H9 (cell line): ENCODE data around the gene CDC20. TPM values are rescaled to one million over a fixed set of nuclear protein-coding genes. Genes with fewer than 3 reads are reported as not detected.

Experiments
- DNase-seq: peaks from one replicate; pipeline ENCODE4 v3.0.0-alpha.2; 2017
- H2AFZ ChIP-seq: one replicate; pipeline ENCODE4 v1.6.1; 2013; ENCODE audit warnings: mild to moderate bottlenecking, low read length, control low read depth, moderate library complexity
- H2AK5ac ChIP-seq: 2 replicates; pipeline ENCODE4 v1.6.1; 2013; ENCODE audit warnings: low read length, control low read depth, mixed read lengths; ENCODE audit not compliant: insufficient read length
- H2BK120ac ChIP-seq: one replicate; pipeline ENCODE4 v1.6.1; 2013; ENCODE audit warnings: low read depth, mild to moderate bottlenecking, low read length, control low read depth, inconsistent platforms; ENCODE audit not compliant: poor library complexity, severe bottlenecking
- H2BK12ac ChIP-seq: 2 replicates; pipeline ENCODE4 v1.6.1; 2013; ENCODE audit warnings: low read length, control low read depth, mixed read lengths, low read depth; ENCODE audit not compliant: insufficient read length
- H2BK15ac ChIP-seq: 2 replicates; pipeline ENCODE4 v1.6.1; 2013; ENCODE audit warnings: low read depth, low read length, control low read depth
- H2BK20ac ChIP-seq: one replicate; pipeline ENCODE4 v1.6.1; 2013; ENCODE audit warnings: low read depth, mild to moderate bottlenecking, low read length, control low read depth, inconsistent platforms; ENCODE audit not compliant: poor library complexity, severe bottlenecking
- H2BK5ac ChIP-seq: 2 replicates; pipeline ENCODE4 v1.6.1; 2013; ENCODE audit warnings: low read length, control low read depth, mixed read lengths; ENCODE audit not compliant: insufficient read length
- H3K14ac ChIP-seq: 2 replicates; pipeline ENCODE4 v1.6.1; 2013; ENCODE audit warnings: low read length, control low read depth; ENCODE audit not compliant: insufficient read depth
- H3K18ac ChIP-seq: 2 replicates; pipeline ENCODE4 v1.6.1; 2013; ENCODE audit warnings: low read depth, mild to moderate bottlenecking, mixed read lengths, low read length, control low read depth; ENCODE audit not compliant: insufficient read length
- H3K23ac ChIP-seq: 2 replicates; pipeline ENCODE4 v1.6.1; 2013; ENCODE audit warnings: low read length, control low read depth, mixed read lengths, low read depth; ENCODE audit not compliant: insufficient read length
- H3K23me2 ChIP-seq: 2 replicates; pipeline ENCODE4 v1.6.1; 2013; ENCODE audit warnings: low read depth, mild to moderate bottlenecking, mixed read lengths, low read length, control low read depth; ENCODE audit not compliant: insufficient read length, poor library complexity, severe bottlenecking
- H3K27ac ChIP-seq: 2 replicates; pipeline ENCODE4 v1.5.1; 2013; ENCODE audit warnings: low read length, control low read depth, mixed read lengths, low read depth; ENCODE audit not compliant: insufficient read length
- H3K27me3 ChIP-seq: 2 replicates; pipeline ENCODE4 v1.6.1; 2013; ENCODE audit warnings: low read length, control low read depth, inconsistent platforms; ENCODE audit not compliant: insufficient read depth
- H3K4ac ChIP-seq: 2 replicates; pipeline ENCODE4 v1.6.1; 2013; ENCODE audit warnings: low read depth, mild to moderate bottlenecking, control low read depth, inconsistent platforms, low read length, moderate library complexity
- H3K4me1 ChIP-seq: 2 replicates; pipeline ENCODE4 v1.6.1; 2013; ENCODE audit warnings: low read length, control low read depth, inconsistent platforms; ENCODE audit not compliant: insufficient read depth
- H3K4me2 ChIP-seq: 2 replicates; pipeline ENCODE4 v1.6.1; 2013; ENCODE audit warnings: low read length, control low read depth, mixed read lengths; ENCODE audit not compliant: insufficient read length, insufficient read depth
- H3K56ac ChIP-seq: 2 replicates; pipeline ENCODE4 v1.6.1; 2013; ENCODE audit warnings: low read depth, mild to moderate bottlenecking, mixed read lengths, low read length, control low read depth; ENCODE audit not compliant: insufficient read length
- H3K79me1 ChIP-seq: 2 replicates; pipeline ENCODE4 v1.6.1; 2013; ENCODE audit warnings: low read depth, mild to moderate bottlenecking, moderate library complexity, low read length, control low read depth, inconsistent platforms; ENCODE audit not compliant: insufficient read depth, poor library complexity, severe bottlenecking
- H3K79me2 ChIP-seq: 2 replicates; pipeline ENCODE4 v1.6.1; 2013; ENCODE audit warnings: low read length, control low read depth, inconsistent platforms; ENCODE audit not compliant: insufficient read depth
- H3K9ac ChIP-seq: 2 replicates; pipeline ENCODE4 v1.6.1; 2013; ENCODE audit warnings: low read length, control low read depth, mixed read lengths; ENCODE audit not compliant: insufficient read length; ENCODE audit errors: extremely low read depth
- H3K9me3 ChIP-seq: one replicate; pipeline ENCODE4 v1.6.1; 2013; ENCODE audit warnings: low read depth, low read length, inconsistent platforms; ENCODE audit not compliant: control insufficient read depth
- H3T11ph ChIP-seq: one replicate; pipeline ENCODE4 v1.6.1; 2013; ENCODE audit warnings: mild to moderate bottlenecking, low read length, control low read depth, inconsistent platforms
- H4K20me1 ChIP-seq: one replicate; pipeline ENCODE4 v1.6.1; 2013; ENCODE audit not compliant: control insufficient read depth, insufficient read length, insufficient read depth
- H4K5ac ChIP-seq: 2 replicates; pipeline ENCODE4 v1.6.1; 2013; ENCODE audit warnings: low read depth, mild to moderate bottlenecking, mixed read lengths, low read length, control low read depth; ENCODE audit not compliant: insufficient read length
- H4K8ac ChIP-seq: replicated peaks from 2 replicates; pipeline ENCODE4 v1.6.1; 2013; ENCODE audit warnings: low read length, control low read depth, mixed read lengths, low read depth; ENCODE audit not compliant: insufficient read length
- H4K91ac ChIP-seq: 2 replicates; pipeline ENCODE4 v1.6.1; 2013; ENCODE audit warnings: low read depth, mild to moderate bottlenecking, moderate library complexity, mixed read lengths, low read length, control low read depth; ENCODE audit not compliant: insufficient read length
- H3K27ac Mint-ChIP-seq, 3 experiments: 2 replicates in 2 of 3; 3 replicates in 1 of 3; pipeline ENCODE4 v1.8.0; 2020 to 2021; ENCODE audit warnings: mixed read lengths in 3 of 3, mild to moderate bottlenecking in 1 of 3, moderate library complexity in 1 of 3
- H3K27me3 Mint-ChIP-seq: 2 replicates; pipeline ENCODE4 v1.8.0; 2021; ENCODE audit warnings: low read depth, mild to moderate bottlenecking, moderate library complexity, mixed read lengths
- H3K36me3 Mint-ChIP-seq, 3 experiments: 2 replicates in 2 of 3; 3 replicates in 1 of 3; pipeline ENCODE4 v1.8.0; 2020 to 2021; ENCODE audit warnings: low read depth in 3 of 3, mixed read lengths in 3 of 3; ENCODE audit not compliant: insufficient read depth in 1 of 3
- H3K4me1 Mint-ChIP-seq, 2 experiments: 2 replicates each; pipeline ENCODE4 v1.8.0; 2020; ENCODE audit warnings: mixed read lengths in 2 of 2
- H3K4me3 Mint-ChIP-seq, 2 experiments: 2 replicates in 1 of 2; 3 replicates in 1 of 2; pipeline ENCODE4 v1.8.0; 2020 to 2021; ENCODE audit warnings: mild to moderate bottlenecking in 2 of 2, mixed read lengths in 2 of 2, moderate library complexity in 1 of 2
- H3K9me3 Mint-ChIP-seq, 2 experiments: 2 replicates in 1 of 2; 3 replicates in 1 of 2; pipeline ENCODE4 v1.8.0; 2020; ENCODE audit warnings: mild to moderate bottlenecking in 2 of 2, mixed read lengths in 2 of 2, moderate library complexity in 1 of 2
- WGBS: extraction: QIAGEN DNeasy Blood & Tissue Kit; methylation state at CpG from one replicate; pipeline ENCODE4 v1.1.7; 2013; ENCODE audit warnings: missing lambda C conversion rate, low lambda C conversion rate, mixed read lengths; ENCODE audit not compliant: insufficient read length; ENCODE audit errors: extremely low coverage; 5-methylcytosine and 5-hydroxymethylcytosine counted together
- total RNA-seq: library from RNA; stranded (reverse); gene quantifications from 2 replicates; pipeline ENCODE4 v1.2.1, GENCODE V29; 2021
- TF ChIP-seq, protein P1 (sequence below): fragments of 200-600 bp; sonication (generic); conservative IDR thresholded peaks from 3 replicates; pipeline ENCODE4 v1.8.0; 2021; ENCODE audit warnings: antibody characterized with exemption, mild to moderate bottlenecking

Gene CDC20
- total RNA-seq, 1 experiment from 2014 or later, result 246 TPM

DNA sequence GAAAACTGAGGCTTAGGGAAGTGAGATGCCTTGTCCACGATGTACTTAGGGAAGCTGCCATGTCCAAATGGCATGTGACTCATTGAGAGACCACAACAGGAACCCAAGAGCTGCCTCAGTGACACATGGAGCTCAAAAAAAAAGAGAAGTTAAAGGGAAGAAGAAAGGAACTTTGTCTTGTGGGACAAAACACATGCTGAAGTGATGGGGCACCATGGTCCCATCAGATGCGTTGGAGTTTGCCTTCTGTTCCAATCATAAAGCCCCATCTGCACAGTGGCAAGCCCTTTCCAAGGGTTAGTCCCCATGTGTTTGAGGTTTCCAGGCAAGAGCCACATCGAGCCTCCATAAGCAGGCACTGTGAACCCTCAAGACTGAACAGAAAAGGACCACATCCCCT lies 22.8 kb downstream of the CDC20 start:
- H3K23me2 ChIP-seq, result no peaks in the 10 kb centered on the region
- H2AK5ac ChIP-seq, result no peak overlapping the region
- no peak overlapping the region for H2BK12ac ChIP-seq
- no peaks in the 10 kb centered on the region for H4K20me1 ChIP-seq
- no peaks in the 10 kb centered on the region for H3K4me1 ChIP-seq
- no peak overlapping the region for H2BK5ac ChIP-seq
- H3K4me2 ChIP-seq, result no peak overlapping the region
- no peak overlapping the region for H4K8ac ChIP-seq
- no peak overlapping the region for H3K56ac ChIP-seq
- Mint-ChIP-seq H3K36me3 (peaks cover 5 to 49% (median 32%) of the 10 kb centered on the region in 3 experiments; a peak in 6 of 7 replicates), H3K4me3 (no peak overlapping the region), H3K27me3 (no peaks in the 10 kb centered on the region), H3K9me3 (no peaks in the 10 kb centered on the region), H3K4me1 (peaks cover 3 to 7% of the 10 kb centered on the region in 2 experiments), H3K27ac (no peak overlapping the region; a peak in 1 of 7 replicates)
- H3K27ac ChIP-seq, result no peak overlapping the region
- H4K5ac ChIP-seq, result no peak overlapping the region
- no peak overlapping the region for H2BK20ac ChIP-seq
- DNase-seq, result no peak
- no peak overlapping the region for H3K14ac ChIP-seq
- no peak overlapping the region for H2BK15ac ChIP-seq
- H2BK120ac ChIP-seq, result no peak overlapping the region
- no peaks in the 10 kb centered on the region for H3K27me3 ChIP-seq
- H3K79me1 ChIP-seq, result no peaks in the 10 kb centered on the region
- H2AFZ ChIP-seq, result no peak overlapping the region
- TF ChIP-seq, protein P1, sequence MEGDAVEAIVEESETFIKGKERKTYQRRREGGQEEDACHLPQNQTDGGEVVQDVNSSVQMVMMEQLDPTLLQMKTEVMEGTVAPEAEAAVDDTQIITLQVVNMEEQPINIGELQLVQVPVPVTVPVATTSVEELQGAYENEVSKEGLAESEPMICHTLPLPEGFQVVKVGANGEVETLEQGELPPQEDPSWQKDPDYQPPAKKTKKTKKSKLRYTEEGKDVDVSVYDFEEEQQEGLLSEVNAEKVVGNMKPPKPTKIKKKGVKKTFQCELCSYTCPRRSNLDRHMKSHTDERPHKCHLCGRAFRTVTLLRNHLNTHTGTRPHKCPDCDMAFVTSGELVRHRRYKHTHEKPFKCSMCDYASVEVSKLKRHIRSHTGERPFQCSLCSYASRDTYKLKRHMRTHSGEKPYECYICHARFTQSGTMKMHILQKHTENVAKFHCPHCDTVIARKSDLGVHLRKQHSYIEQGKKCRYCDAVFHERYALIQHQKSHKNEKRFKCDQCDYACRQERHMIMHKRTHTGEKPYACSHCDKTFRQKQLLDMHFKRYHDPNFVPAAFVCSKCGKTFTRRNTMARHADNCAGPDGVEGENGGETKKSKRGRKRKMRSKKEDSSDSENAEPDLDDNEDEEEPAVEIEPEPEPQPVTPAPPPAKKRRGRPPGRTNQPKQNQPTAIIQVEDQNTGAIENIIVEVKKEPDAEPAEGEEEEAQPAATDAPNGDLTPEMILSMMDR, result no peak
- H3K79me2 ChIP-seq, result no peaks in the 10 kb centered on the region
- H3K23ac ChIP-seq, result no peak overlapping the region
- H3T11ph ChIP-seq, result no peak overlapping the region
- no peak overlapping the region for H3K4ac ChIP-seq
- no peak overlapping the region for H3K18ac ChIP-seq
- no CpG with 5 or more reads among the region's 3 CpGs for WGBS
- no peak overlapping the region for H4K91ac ChIP-seq
- no peak overlapping the region for H3K9ac ChIP-seq
- H3K9me3 ChIP-seq, result no peaks in the 10 kb centered on the region
